ENCODE data around the gene ANO2. TPM values are rescaled to one million over a fixed set of nuclear protein-coding genes. Genes with fewer than 3 reads are reported as not detected.
A peak's percentile ranks its signal among the peaks of the same experiment; 100 is the strongest.

Gene ANO2
- total RNA-seq, 8 experiments from 2014 or later: 0.46 to 162 (median 5.5) TPM

GRCh38 chr12:5908251-5908650 is 36.8 kb downstream of the ANO2 start:
- Histone ChIP-seq H3K4me3 (no peak overlapping the region), H3K4me1 (replicated peaks in 1 of 2) (no peaks in the 10 kb centered on the region), H3K27ac (no peak overlapping the region)
- 49 to 81% (median 63%) methylated on average over 1 to 5 of the region's 7 CpGs; no CpG with 5 or more reads in 6 of the 10 experiments for WGBS, 10 experiments
- in situ Hi-C loops (cut with MboI; ENCODE audit: low pct_unique_long_range_greater_than_20kb in 2 of 9, low sequenced_read_pairs in 9 of 9, unreplicated experiment in 9 of 9): no loop called here
- ATAC-seq (replicated peaks in 6 of 8): no peak

- Histone ChIP-seq H3K4me3 (no peak overlapping the region), H3K27ac (no peak overlapping the region), H3K4me1 (replicated peaks in 1 of 2) (no peaks in the 10 kb centered on the region)
- ATAC-seq (replicated peaks in 6 of 8): peak in 2 of 8 experiments; percentile 53 to 74
- 58 to 100% (median 67%) methylated on average over 1 to 7 of the region's 10 CpGs; no CpG with 5 or more reads in 2 of the 10 experiments for WGBS, 10 experiments
- in situ Hi-C loops (cut with MboI; ENCODE audit: low pct_unique_long_range_greater_than_20kb in 2 of 9, low sequenced_read_pairs in 9 of 9, unreplicated experiment in 9 of 9): no loop called here
Observed at GRCh38 chr12:5907807-5908206, 37.3 kb downstream of the ANO2 start.

- no peaks in the 10 kb centered on the region for H3K4me1 ChIP-seq (replicated peaks in 1 of 2)
- no peak overlapping the region for H3K27ac ChIP-seq
- in situ Hi-C loops (cut with MboI; ENCODE audit: low pct_unique_long_range_greater_than_20kb in 2 of 9, low sequenced_read_pairs in 9 of 9, unreplicated experiment in 9 of 9): no loop called here
- H3K4me3 ChIP-seq: no peak overlapping the region
- WGBS, 10 experiments: 67 to 87% methylated on average over 1 to 4 of the region's 4 CpGs; no CpG with 5 or more reads in 8 of the 10 experiments
- no peak for ATAC-seq (replicated peaks in 6 of 8)
Observed at GRCh38 chr12:5905757-5906156, 39.3 kb downstream of the ANO2 start.

GRCh38 chr12:5904969-5905368 is 40.1 kb downstream of the ANO2 start:
- 60 to 83% (median 80%) methylated on average over 1 to 4 of the region's 6 CpGs; no CpG with 5 or more reads in 1 of the 10 experiments for WGBS, 10 experiments
- Histone ChIP-seq H3K27ac (no peak overlapping the region), H3K4me1 (replicated peaks in 1 of 2) (no peaks in the 10 kb centered on the region), H3K4me3 (no peak overlapping the region)
- no peak for ATAC-seq (replicated peaks in 6 of 8)
- in situ Hi-C loops (cut with MboI; ENCODE audit: low pct_unique_long_range_greater_than_20kb in 2 of 9, low sequenced_read_pairs in 9 of 9, unreplicated experiment in 9 of 9): no loop called here

- in situ Hi-C loops (cut with MboI; ENCODE audit: low pct_unique_long_range_greater_than_20kb in 2 of 9, low sequenced_read_pairs in 9 of 9, unreplicated experiment in 9 of 9): no loop called here
- Histone ChIP-seq H3K4me1 (replicated peaks in 1 of 2) (no peaks in the 10 kb centered on the region), H3K27ac (no peak overlapping the region), H3K4me3 (no peak overlapping the region)
- no CpG with 5 or more reads among the region's 11 CpGs for WGBS, 10 experiments
- no peak for ATAC-seq (replicated peaks in 6 of 8)
Observed at GRCh38 chr12:5904441-5904840, 40.6 kb downstream of the ANO2 start.

GRCh38 chr12:5902736-5903135 is 42.3 kb downstream of the ANO2 start:
- ATAC-seq (replicated peaks in 6 of 8): no peak
- Histone ChIP-seq H3K27ac (no peak overlapping the region), H3K4me3 (no peak overlapping the region), H3K4me1 (replicated peaks in 1 of 2) (no peaks in the 10 kb centered on the region)
- in situ Hi-C loops (cut with MboI; ENCODE audit: low pct_unique_long_range_greater_than_20kb in 2 of 9, low sequenced_read_pairs in 9 of 9, unreplicated experiment in 9 of 9): no loop called here
- 92% methylated on average over 2 of the region's 2 CpGs; no CpG with 5 or more reads in 9 of the 10 experiments for WGBS, 10 experiments

GRCh38 chr12:5901416-5901815 is 43.6 kb downstream of the ANO2 start:
- 50 to 98% (median 87%) methylated on average over 1 to 6 of the region's 6 CpGs; no CpG with 5 or more reads in 4 of the 10 experiments for WGBS, 10 experiments
- H3K27ac ChIP-seq: no peak overlapping the region
- no peaks in the 10 kb centered on the region for H3K4me1 ChIP-seq (replicated peaks in 1 of 2)
- ATAC-seq (replicated peaks in 6 of 8): no peak
- H3K4me3 ChIP-seq: no peak overlapping the region
- in situ Hi-C loops (cut with MboI; ENCODE audit: low pct_unique_long_range_greater_than_20kb in 2 of 9, low sequenced_read_pairs in 9 of 9, unreplicated experiment in 9 of 9): no loop called here

- Histone ChIP-seq H3K4me3 (no peak overlapping the region), H3K27ac (no peak overlapping the region), H3K4me1 (replicated peaks in 1 of 2) (no peaks in the 10 kb centered on the region)
- in situ Hi-C loops (cut with MboI; ENCODE audit: low pct_unique_long_range_greater_than_20kb in 2 of 9, low sequenced_read_pairs in 9 of 9, unreplicated experiment in 9 of 9): no loop called here
- 0 to 87% (median 47%) methylated on average over 1 to 10 of the region's 15 CpGs; no CpG with 5 or more reads in 1 of the 10 experiments for WGBS, 10 experiments
- peak in 2 of 8 experiments; percentile 32 to 47 for ATAC-seq (replicated peaks in 6 of 8)
Observed at GRCh38 chr12:5900533-5901205, 44.4 kb downstream of the ANO2 start.

- ATAC-seq (replicated peaks in 6 of 8): peak in 3 of 8 experiments; percentile 31 to 59 (median 58)
- H3K27ac ChIP-seq: no peak overlapping the region
- in situ Hi-C loops (cut with MboI; ENCODE audit: low pct_unique_long_range_greater_than_20kb in 2 of 9, low sequenced_read_pairs in 9 of 9, unreplicated experiment in 9 of 9): no loop called here
- no peak overlapping the region for H3K4me3 ChIP-seq
- H3K4me1 ChIP-seq (replicated peaks in 1 of 2): no peaks in the 10 kb centered on the region
- WGBS, 10 experiments: 0 to 85% (median 59%) methylated on average over 1 to 4 of the region's 4 CpGs; no CpG with 5 or more reads in 1 of the 10 experiments
Observed at GRCh38 chr12:5900076-5900475, 45.0 kb downstream of the ANO2 start.

- Histone ChIP-seq H3K27ac (no peak overlapping the region), H3K4me3 (no peak overlapping the region), H3K4me1 (replicated peaks in 1 of 2) (no peaks in the 10 kb centered on the region)
- in situ Hi-C loops (cut with MboI; ENCODE audit: low pct_unique_long_range_greater_than_20kb in 2 of 9, low sequenced_read_pairs in 9 of 9, unreplicated experiment in 9 of 9): no loop called here
- peak in 3 of 8 experiments; percentile 76 to 92 (median 92) for ATAC-seq (replicated peaks in 6 of 8)
- 0 to 74% (median 60%) methylated on average over 1 to 3 of the region's 3 CpGs; no CpG with 5 or more reads in 5 of the 10 experiments for WGBS, 10 experiments
Observed at GRCh38 chr12:5899675-5900074, 45.4 kb downstream of the ANO2 start.

- 60 to 90% (median 68%) methylated on average over 1 to 3 of the region's 3 CpGs; no CpG with 5 or more reads in 3 of the 10 experiments for WGBS, 10 experiments
- Histone ChIP-seq H3K4me3 (no peak overlapping the region), H3K27ac (no peak overlapping the region), H3K4me1 (replicated peaks in 1 of 2) (no peaks in the 10 kb centered on the region)
- in situ Hi-C loops (cut with MboI; ENCODE audit: low pct_unique_long_range_greater_than_20kb in 2 of 9, low sequenced_read_pairs in 9 of 9, unreplicated experiment in 9 of 9): no loop called here
- ATAC-seq (replicated peaks in 6 of 8): no peak
Observed at GRCh38 chr12:5898874-5899273, 46.2 kb downstream of the ANO2 start.

GRCh38 chr12:5889381-5890047 is 55.5 kb downstream of the ANO2 start:
- Histone ChIP-seq H3K4me3 (no peak overlapping the region), H3K27ac (no peak overlapping the region), H3K4me1 (replicated peaks in 1 of 2) (no peaks in the 10 kb centered on the region)
- in situ Hi-C loops (cut with MboI; ENCODE audit: low pct_unique_long_range_greater_than_20kb in 2 of 9, low sequenced_read_pairs in 9 of 9, unreplicated experiment in 9 of 9): no loop called here
- ATAC-seq (replicated peaks in 6 of 8): no peak
- 33 to 100% (median 64%) methylated on average over 1 to 5 of the region's 6 CpGs; no CpG with 5 or more reads in 3 of the 10 experiments for WGBS, 10 experiments

GRCh38 chr12:5888816-5889315 is 56.2 kb downstream of the ANO2 start:
- Histone ChIP-seq H3K4me3 (no peak overlapping the region), H3K4me1 (replicated peaks in 1 of 2) (no peaks in the 10 kb centered on the region), H3K27ac (no peak overlapping the region)
- in situ Hi-C loops (cut with MboI; ENCODE audit: low pct_unique_long_range_greater_than_20kb in 2 of 9, low sequenced_read_pairs in 9 of 9, unreplicated experiment in 9 of 9): no loop called here
- 93% methylated on average over 8 of the region's 26 CpGs; no CpG with 5 or more reads in 9 of the 10 experiments for WGBS, 10 experiments
- no peak for ATAC-seq (replicated peaks in 6 of 8)

All from motor neuron (in vitro differentiated cells).